NOMO-1 (cell line): ENCODE results near the gene OR1L8.
"Not testable (repeated sequence)": the region's sequence is repeated elsewhere in the genome, so short reads cannot be mapped to it uniquely, and the experiment has no call there.

Experiments used
- DNase-seq, 2 experiments: peaks; one replicate each; lab custom pipeline; 2025; ENCODE audit not compliant: unreplicated experiment in 2 of 2; lab: John Stamatoyannopoulos, UW

The OR1L8 gene

GRCh38 chr9:122583284-122583683, at the start of gene OR1L8:
Gene OR1L8 (minus strand): TSS chr9:122583384. CDS start chr9:122568477, 14,907 bp downstream.
- not testable (repeated sequence) for DNase-seq

GRCh38 chr9:122619996-122620395, 36.8 kb upstream of the OR1L8 start:
- no peak for DNase-seq

GRCh38 chr9:122614362-122614761, 31.2 kb upstream of the OR1L8 start, which contains the start of gene OR1Q1:
Gene OR1Q1 (plus strand): TSS chr9:122614738. CDS start chr9:122614738, 0 bp downstream.
- no peak for DNase-seq

GRCh38 chr9:122609804-122610203, 26.6 kb upstream of the OR1L8 start:
- DNase-seq, result no peak

- no peak for DNase-seq
These were observed 23.4 kb upstream of the OR1L8 start for GRCh38 chr9:122606587-122606986.

GRCh38 chr9:122605691-122606090, 22.5 kb upstream of the OR1L8 start:
- no peak for DNase-seq

- DNase-seq, result no peak
These were observed 2.8 kb downstream of the OR1L8 start for GRCh38 chr9:122580360-122580759.

GRCh38 chr9:122579874-122580273, 3.3 kb downstream of the OR1L8 start:
- DNase-seq, result no peak

GRCh38 chr9:122572456-122572855, 10.7 kb downstream of the OR1L8 start:
- no peak for DNase-seq

- no peak for DNase-seq
These were observed 15.3 kb downstream of the OR1L8 start for GRCh38 chr9:122567901-122568300.

GRCh38 chr9:122562134-122562760, 20.9 kb downstream of the OR1L8 start:
- no peak for DNase-seq

GRCh38 chr9:122561446-122561845, 21.7 kb downstream of the OR1L8 start:
- DNase-seq, result no peak

GRCh38 chr9:122552812-122553211, 30.4 kb downstream of the OR1L8 start, which contains the start of gene OR1N2:
Gene OR1N2 (plus strand): TSS chr9:122553112. CDS start chr9:122553212, 100 bp downstream.
- no peak for DNase-seq

- DNase-seq, result no peak
These were observed 31.8 kb downstream of the OR1L8 start for GRCh38 chr9:122551371-122551770.

GRCh38 chr9:122546196-122546595, 37.0 kb downstream of the OR1L8 start:
- DNase-seq, result no peak

GRCh38 chr9:122538757-122539156, 44.4 kb downstream of the OR1L8 start:
- no peak for DNase-seq

- DNase-seq, result not testable (repeated sequence)
These were observed 46.1 kb downstream of the OR1L8 start for GRCh38 chr9:122537066-122537465.

GRCh38 chr9:122536134-122536533, 47.0 kb downstream of the OR1L8 start:
- DNase-seq, result no peak

- not testable (repeated sequence) for DNase-seq
These were observed 52.0 kb downstream of the OR1L8 start for GRCh38 chr9:122531157-122531556.

GRCh38 chr9:122527193-122527592, 56.0 kb downstream of the OR1L8 start, which contains the start of gene OR1N1:
Gene OR1N1 (minus strand): TSS chr9:122527293. CDS start chr9:122527293, 0 bp downstream.
- DNase-seq, result no peak

GRCh38 chr9:122526602-122527001, 56.6 kb downstream of the OR1L8 start:
- DNase-seq, result no peak

GRCh38 chr9:122519376-122519775, 63.8 kb downstream of the OR1L8 start:
- no peak for DNase-seq

- no peak for DNase-seq
These were observed 64.3 kb downstream of the OR1L8 start, which contains the start of gene OR1J4 for GRCh38 chr9:122518841-122519240. Gene OR1J4 (plus strand): TSS chr9:122519141. CDS start chr9:122519141, 0 bp downstream.
